Omental fat pad (tissue), 4 donors: ENCODE data around the gene FOXI1. TPM values are rescaled to one million over a fixed set of nuclear protein-coding genes. Genes with fewer than 3 reads are reported as not detected.

Experiments used
- ATAC-seq: fragments of 150-250 bp; one replicate; pipeline ENCODE4 v1.9.1; 2016; ENCODE audit warnings: mild to moderate bottlenecking, moderate library complexity; ENCODE audit not compliant: low FRiP score
- DNase-seq: peaks from one replicate; pipeline ENCODE4 v3.0.0-alpha.2; 2019; ENCODE audit warnings: low spot score
- CTCF ChIP-seq, 3 donors: fragments of 450-650 bp; IDR thresholded peaks; one replicate each; pipeline ENCODE4 v1.5.1; 2016 to 2017; ENCODE audit warnings: antibody characterized with exemption in 3 of 3, mild to moderate bottlenecking in 3 of 3, moderate library complexity in 2 of 3
- total RNA-seq, 4 donors: library from RNA; depleted of rRNA; stranded (reverse); fragments of >200 nt; gene quantifications; one replicate each; pipeline ENCODE4 v1.1.0, GENCODE V29; 2016

Gene FOXI1
- total RNA-seq, 4 donors from 2014 or later = not detected

- DNase-seq = no peak
- ATAC-seq = no peak
- no peak for TF ChIP-seq CTCF (IDR thresholded peaks at IDR 0.05)
These were observed 36.2 kb upstream of the FOXI1 start for GRCh38 chr5:170069512-170069911.

GRCh38 chr5:170070556-170071412 is 34.9 kb upstream of the FOXI1 start:
- DNase-seq (no peak), ATAC-seq (no peak)
- TF ChIP-seq CTCF (IDR thresholded peaks at IDR 0.05) = no peak

GRCh38 chr5:170071748-170072147 is 33.9 kb upstream of the FOXI1 start:
- no peak for DNase-seq
- ATAC-seq = no peak
- TF ChIP-seq CTCF (IDR thresholded peaks at IDR 0.05) = no peak

GRCh38 chr5:170075696-170076095 is 30.0 kb upstream of the FOXI1 start:
- TF ChIP-seq CTCF (IDR thresholded peaks at IDR 0.05) = no peak
- DNase-seq (no peak), ATAC-seq (no peak)

- ATAC-seq = no peak
- DNase-seq = no peak
- TF ChIP-seq CTCF (IDR thresholded peaks at IDR 0.05) = no peak
These were observed 29.5 kb upstream of the FOXI1 start for GRCh38 chr5:170076211-170076610.

- ATAC-seq (no peak), DNase-seq (no peak)
- TF ChIP-seq CTCF (IDR thresholded peaks at IDR 0.05) = no peak
These were observed 29.0 kb upstream of the FOXI1 start for GRCh38 chr5:170076739-170077138.

- TF ChIP-seq CTCF (IDR thresholded peaks at IDR 0.05) = no peak
- DNase-seq (no peak), ATAC-seq (no peak)
These were observed 28.2 kb upstream of the FOXI1 start for GRCh38 chr5:170077526-170077925.
